ENCODE results near the gene GOLGA3.

Gene GOLGA3

GRCh38 chr12:132872073-132872855, 43.6 kb upstream of the GOLGA3 start:
- Histone ChIP-seq H3K27me3 (ENCODE audit: insufficient read depth, poor library complexity, severe bottlenecking) (no peaks in the 10 kb centered on the region), H3K9me3 (ENCODE audit: severe bottlenecking) (no peaks in the 10 kb centered on the region), H3K4me3 (ENCODE audit: severe bottlenecking) (no peak overlapping the region), H3K36me3 (ENCODE audit: low read depth) (peaks cover 61% of the 10 kb centered on the region), H3K4me1 (ENCODE audit: insufficient read depth, poor library complexity, severe bottlenecking) (no peaks in the 10 kb centered on the region), H3K27ac (ENCODE audit: poor library complexity, severe bottlenecking) (no peak overlapping the region)
- DNase-seq (ENCODE audit: low spot score) (no peak), ATAC-seq (ENCODE audit: low read depth) (no peak; the same call in 2 of the 3 replicates)
- no peak for TF ChIP-seq CTCF (IDR thresholded peaks at IDR 0.05; ENCODE audit: poor library complexity, severe bottlenecking)

- no peaks in the 10 kb centered on the region for H3K9me3 ChIP-seq (ENCODE audit: severe bottlenecking)
- H3K36me3 ChIP-seq (ENCODE audit: low read depth) = peaks cover 65% of the 10 kb centered on the region
- H3K27ac ChIP-seq (ENCODE audit: poor library complexity, severe bottlenecking) = no peak overlapping the region
- ATAC-seq (ENCODE audit: low read depth) = no peak
- TF ChIP-seq CTCF (IDR thresholded peaks at IDR 0.05; ENCODE audit: poor library complexity, severe bottlenecking) = no peak
- DNase-seq (ENCODE audit: low spot score) = no peak
- H3K4me1 ChIP-seq (ENCODE audit: insufficient read depth, poor library complexity, severe bottlenecking) = no peaks in the 10 kb centered on the region
- H3K4me3 ChIP-seq (ENCODE audit: severe bottlenecking) = no peak overlapping the region
- H3K27me3 ChIP-seq (ENCODE audit: insufficient read depth, poor library complexity, severe bottlenecking) = no peaks in the 10 kb centered on the region
Observed at GRCh38 chr12:132869551-132869950, 40.9 kb upstream of the GOLGA3 start.

- no peak for TF ChIP-seq CTCF (IDR thresholded peaks at IDR 0.05; ENCODE audit: poor library complexity, severe bottlenecking)
- H3K4me3 ChIP-seq (ENCODE audit: severe bottlenecking) = no peak overlapping the region
- H3K27ac ChIP-seq (ENCODE audit: poor library complexity, severe bottlenecking) = peak overlapping the region; percentile 51
- H3K36me3 ChIP-seq (ENCODE audit: low read depth) = peaks cover 59% of the 10 kb centered on the region
- H3K27me3 ChIP-seq (ENCODE audit: insufficient read depth, poor library complexity, severe bottlenecking) = no peaks in the 10 kb centered on the region
- no peak for ATAC-seq (ENCODE audit: low read depth)
- no peaks in the 10 kb centered on the region for H3K9me3 ChIP-seq (ENCODE audit: severe bottlenecking)
- no peak for DNase-seq (ENCODE audit: low spot score)
- no peaks in the 10 kb centered on the region for H3K4me1 ChIP-seq (ENCODE audit: insufficient read depth, poor library complexity, severe bottlenecking)
Observed at GRCh38 chr12:132866251-132866828, 37.7 kb upstream of the GOLGA3 start.

GRCh38 chr12:132861558-132861957, 32.9 kb upstream of the GOLGA3 start:
- DNase-seq (ENCODE audit: low spot score) (no peak), ATAC-seq (ENCODE audit: low read depth) (no peak)
- Histone ChIP-seq H3K4me1 (ENCODE audit: insufficient read depth, poor library complexity, severe bottlenecking) (no peaks in the 10 kb centered on the region), H3K9me3 (ENCODE audit: severe bottlenecking) (no peaks in the 10 kb centered on the region), H3K27ac (ENCODE audit: poor library complexity, severe bottlenecking) (no peak overlapping the region), H3K4me3 (ENCODE audit: severe bottlenecking) (no peak overlapping the region), H3K36me3 (ENCODE audit: low read depth) (peaks cover 39% of the 10 kb centered on the region), H3K27me3 (ENCODE audit: insufficient read depth, poor library complexity, severe bottlenecking) (no peaks in the 10 kb centered on the region)
- no peak for TF ChIP-seq CTCF (IDR thresholded peaks at IDR 0.05; ENCODE audit: poor library complexity, severe bottlenecking)

Measured in RWPE2 (cell line).